ENCODE measurements around the gene ATG5.

DNA sequence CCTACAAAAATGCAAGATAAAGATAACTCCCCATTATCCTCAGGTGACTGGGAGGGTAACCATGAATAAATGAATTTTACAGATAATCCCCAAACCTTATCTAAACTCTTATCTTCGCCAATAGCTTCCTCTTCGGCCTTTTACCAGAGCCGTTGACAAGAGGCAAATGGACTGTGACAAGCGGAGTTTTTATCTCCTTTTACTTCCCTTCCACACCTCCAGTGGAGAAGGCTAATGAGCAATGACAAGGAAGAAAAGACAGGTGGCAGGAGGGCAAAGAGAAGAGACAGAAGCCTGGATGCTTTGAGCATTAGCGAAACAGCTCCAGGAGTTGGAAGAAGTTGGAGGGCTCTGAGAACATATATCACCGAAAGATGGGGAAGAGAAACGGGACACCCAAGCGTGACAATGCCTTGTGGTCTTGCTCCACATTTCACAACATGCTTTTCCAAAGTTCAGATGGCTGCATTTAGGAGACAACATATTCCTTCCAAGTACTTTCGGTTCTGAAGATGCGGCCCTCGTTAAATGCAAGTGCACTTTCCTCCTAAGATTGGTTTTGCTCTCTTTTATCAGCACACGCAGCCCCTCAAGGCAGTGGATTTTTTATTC, 170.2 kb downstream of the ATG5 start:
- TF ChIP-seq POLR2AphosphoS5 (IDR thresholded peaks at IDR 0.05): no peak
- TF ChIP-seq, protein P1, sequence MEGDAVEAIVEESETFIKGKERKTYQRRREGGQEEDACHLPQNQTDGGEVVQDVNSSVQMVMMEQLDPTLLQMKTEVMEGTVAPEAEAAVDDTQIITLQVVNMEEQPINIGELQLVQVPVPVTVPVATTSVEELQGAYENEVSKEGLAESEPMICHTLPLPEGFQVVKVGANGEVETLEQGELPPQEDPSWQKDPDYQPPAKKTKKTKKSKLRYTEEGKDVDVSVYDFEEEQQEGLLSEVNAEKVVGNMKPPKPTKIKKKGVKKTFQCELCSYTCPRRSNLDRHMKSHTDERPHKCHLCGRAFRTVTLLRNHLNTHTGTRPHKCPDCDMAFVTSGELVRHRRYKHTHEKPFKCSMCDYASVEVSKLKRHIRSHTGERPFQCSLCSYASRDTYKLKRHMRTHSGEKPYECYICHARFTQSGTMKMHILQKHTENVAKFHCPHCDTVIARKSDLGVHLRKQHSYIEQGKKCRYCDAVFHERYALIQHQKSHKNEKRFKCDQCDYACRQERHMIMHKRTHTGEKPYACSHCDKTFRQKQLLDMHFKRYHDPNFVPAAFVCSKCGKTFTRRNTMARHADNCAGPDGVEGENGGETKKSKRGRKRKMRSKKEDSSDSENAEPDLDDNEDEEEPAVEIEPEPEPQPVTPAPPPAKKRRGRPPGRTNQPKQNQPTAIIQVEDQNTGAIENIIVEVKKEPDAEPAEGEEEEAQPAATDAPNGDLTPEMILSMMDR (IDR thresholded peaks at IDR 0.05; ENCODE audit: poor library complexity, severe bottlenecking): no peak
- no peak for TF ChIP-seq EP300 (conservative IDR thresholded peaks at IDR 0.05; ENCODE audit: poor library complexity, severe bottlenecking)
- no peak for TF ChIP-seq EZH2 (IDR thresholded peaks at IDR 0.05; ENCODE audit: borderline replicate concordance, insufficient read depth, low read length, poor library complexity, severe bottlenecking)

Data from neural cell (in vitro differentiated cells).